Mesothelial cell of epicardium (in vitro differentiated cells): Measurements from ENCODE around the gene RBM24. TPM values are rescaled to one million over a fixed set of nuclear protein-coding genes. Genes with fewer than 3 reads are reported as not detected.

Experiments
- DNase-seq, 2 experiments: peaks; one replicate each; pipeline ENCODE4 v3.0.0; 2021; ENCODE audit warnings: low spot score in 2 of 2; ENCODE audit not compliant: unreplicated experiment in 2 of 2
- H3K27ac Mint-ChIP-seq: 2 replicates; pipeline ENCODE4 v1.8.0; 2021; ENCODE audit warnings: mixed read lengths
- H3K27me3 Mint-ChIP-seq: 2 replicates; pipeline ENCODE4 v1.8.0; 2021; ENCODE audit warnings: low read depth, mixed read lengths
- H3K36me3 Mint-ChIP-seq: 2 replicates; pipeline ENCODE4 v1.8.0; 2021; ENCODE audit warnings: mixed read lengths
- H3K4me1 Mint-ChIP-seq: 2 replicates; pipeline ENCODE4 v1.8.0; 2021; ENCODE audit warnings: mixed read lengths
- H3K4me3 Mint-ChIP-seq: 2 replicates; pipeline ENCODE4 v1.8.0; 2021; ENCODE audit warnings: mild to moderate bottlenecking, moderate library complexity, mixed read lengths
- H3K9me3 Mint-ChIP-seq: 2 replicates; pipeline ENCODE4 v1.8.0; 2021; ENCODE audit warnings: mixed read lengths
- total RNA-seq: library from RNA; stranded (reverse); gene quantifications from 3 replicates; pipeline ENCODE4 v1.2.1, GENCODE V29; 2021
- TF ChIP-seq, protein P1 (sequence below): fragments of 200-600 bp; sonication (generic); IDR thresholded peaks from one replicate; pipeline ENCODE4 v1.5.0; 2021; ENCODE audit warnings: antibody characterized with exemption; ENCODE audit not compliant: unreplicated experiment

RBM24 gene
- total RNA-seq, 1 donor from 2014 or later: 0.45 TPM

DNA sequence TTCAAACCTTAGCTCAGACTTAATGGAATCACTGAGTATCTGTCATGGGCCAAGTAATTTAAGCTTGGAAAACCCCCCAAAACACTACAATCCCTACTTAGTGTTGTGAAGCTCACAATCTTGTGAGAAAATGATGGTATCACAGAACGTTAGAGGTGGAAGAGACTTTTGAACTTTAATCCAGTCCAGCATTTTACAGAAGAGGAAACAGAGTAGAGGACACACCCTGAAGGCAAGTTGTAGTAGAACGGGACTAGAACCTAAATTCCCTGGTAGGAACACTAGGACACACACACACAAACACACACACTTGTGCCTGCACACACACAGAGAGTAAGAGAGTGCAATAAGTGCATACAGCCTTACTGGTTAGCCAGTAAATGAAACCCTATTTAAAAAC, 62.1 kb downstream of the RBM24 start:
- Mint-ChIP-seq H3K27me3 (no peaks in the 10 kb centered on the region), H3K36me3 (no peaks in the 10 kb centered on the region), H3K27ac (no peak overlapping the region), H3K4me3 (no peak overlapping the region), H3K4me1 (no peaks in the 10 kb centered on the region), H3K9me3 (peaks cover 4% of the 10 kb centered on the region)
- DNase-seq: no peak
- TF ChIP-seq, protein P1, sequence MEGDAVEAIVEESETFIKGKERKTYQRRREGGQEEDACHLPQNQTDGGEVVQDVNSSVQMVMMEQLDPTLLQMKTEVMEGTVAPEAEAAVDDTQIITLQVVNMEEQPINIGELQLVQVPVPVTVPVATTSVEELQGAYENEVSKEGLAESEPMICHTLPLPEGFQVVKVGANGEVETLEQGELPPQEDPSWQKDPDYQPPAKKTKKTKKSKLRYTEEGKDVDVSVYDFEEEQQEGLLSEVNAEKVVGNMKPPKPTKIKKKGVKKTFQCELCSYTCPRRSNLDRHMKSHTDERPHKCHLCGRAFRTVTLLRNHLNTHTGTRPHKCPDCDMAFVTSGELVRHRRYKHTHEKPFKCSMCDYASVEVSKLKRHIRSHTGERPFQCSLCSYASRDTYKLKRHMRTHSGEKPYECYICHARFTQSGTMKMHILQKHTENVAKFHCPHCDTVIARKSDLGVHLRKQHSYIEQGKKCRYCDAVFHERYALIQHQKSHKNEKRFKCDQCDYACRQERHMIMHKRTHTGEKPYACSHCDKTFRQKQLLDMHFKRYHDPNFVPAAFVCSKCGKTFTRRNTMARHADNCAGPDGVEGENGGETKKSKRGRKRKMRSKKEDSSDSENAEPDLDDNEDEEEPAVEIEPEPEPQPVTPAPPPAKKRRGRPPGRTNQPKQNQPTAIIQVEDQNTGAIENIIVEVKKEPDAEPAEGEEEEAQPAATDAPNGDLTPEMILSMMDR: no peak

Other genes with a start within 250 kb of the RBM24 start
- 0.34 to 0.38 TPM in 2 of 3 replicates, not detected in the other for gene STMND1, start 179.3 kb upstream of the RBM24 start, total RNA-seq
- gene CAP2, start 112.2 kb downstream of the RBM24 start, total RNA-seq: 14.1 to 15.6 TPM (median 15.0 TPM) in 3 replicates